NT2/D1 (cell line): ENCODE results near the gene VPS8.

ENCODE experiments used
- DNase-seq: peaks from one replicate; pipeline ENCODE4 v3.0.0-alpha.2; 2011; ENCODE audit warnings: low read depth, low spot score
- H3K27me3 ChIP-seq: 2 replicates; pipeline ENCODE4 v1.6.0; 2011; ENCODE audit warnings: mild to moderate bottlenecking; ENCODE audit not compliant: insufficient read length, insufficient read depth
- H3K36me3 ChIP-seq: 2 replicates; pipeline ENCODE4 v1.6.1; 2011; ENCODE audit warnings: mild to moderate bottlenecking, low read length, mixed read lengths; ENCODE audit not compliant: insufficient read depth, insufficient read length
- H3K4me1 ChIP-seq: 2 replicates; pipeline ENCODE4 v1.5.1; 2011; ENCODE audit not compliant: insufficient read depth, insufficient read length
- H3K4me3 ChIP-seq: 2 replicates; pipeline ENCODE4 v1.5.1; 2011; ENCODE audit warnings: low read depth; ENCODE audit not compliant: insufficient read length
- H3K9ac ChIP-seq: 2 replicates; pipeline ENCODE4 v1.6.0; 2011; ENCODE audit warnings: low read depth; ENCODE audit not compliant: insufficient read length
- H3K9me3 ChIP-seq: 2 replicates; pipeline ENCODE4 v1.5.1; 2011; ENCODE audit warnings: mild to moderate bottlenecking, low read length; ENCODE audit not compliant: insufficient read depth
- SUZ12 ChIP-seq: IDR thresholded peaks from 2 replicates; pipeline ENCODE4 v1.6.1; 2011; ENCODE audit not compliant: insufficient read length, insufficient read depth; ENCODE audit errors: extremely low read depth
- YY1 ChIP-seq: IDR thresholded peaks from 2 replicates; pipeline ENCODE4 v1.6.1; 2011; ENCODE audit not compliant: insufficient read length, insufficient read depth
- ZNF274 ChIP-seq: IDR thresholded peaks from 2 replicates; pipeline ENCODE4 v1.6.1; 2011; ENCODE audit warnings: mild to moderate bottlenecking, low read depth, low read length

Gene VPS8

GRCh38 chr3:184908859-184909258, 96.9 kb downstream of the VPS8 start:
- no peak overlapping the region for H3K4me3 ChIP-seq
- peaks cover 17% of the 10 kb centered on the region for H3K4me1 ChIP-seq
- H3K9ac ChIP-seq: no peak overlapping the region
- TF ChIP-seq SUZ12: no peak
- TF ChIP-seq YY1: no peak
- no peak for TF ChIP-seq ZNF274
- H3K9me3 ChIP-seq: peaks cover 22% of the 10 kb centered on the region
- no peak for DNase-seq
- H3K36me3 ChIP-seq: peaks cover 2% of the 10 kb centered on the region
- H3K27me3 ChIP-seq: no peaks in the 10 kb centered on the region

DNA sequence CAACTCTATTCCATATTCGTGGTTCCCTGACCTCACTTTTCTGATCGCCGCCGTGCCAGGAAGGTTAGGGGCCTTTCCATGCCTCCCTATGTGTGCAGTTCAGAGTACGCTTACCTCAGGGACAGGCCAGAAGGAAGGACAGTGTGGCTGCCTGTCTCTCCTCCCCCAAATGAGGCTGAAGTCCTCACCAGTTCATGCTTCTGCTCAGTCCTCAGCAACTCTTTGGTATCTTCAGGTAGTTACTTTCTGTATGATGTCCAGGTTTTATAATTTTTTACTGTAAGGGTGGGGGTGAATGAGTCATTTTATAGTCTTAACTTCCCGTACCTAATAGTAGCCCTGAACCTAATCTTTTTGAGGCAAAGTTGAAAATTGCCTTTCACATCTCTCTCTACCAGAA, 98.7 kb downstream of the VPS8 start:
- H3K4me3 ChIP-seq: no peak overlapping the region
- H3K9me3 ChIP-seq: peaks cover 4% of the 10 kb centered on the region
- H3K9ac ChIP-seq: no peak overlapping the region
- DNase-seq: no peak
- TF ChIP-seq SUZ12 (no peak), ZNF274 (no peak), YY1 (no peak)
- H3K4me1 ChIP-seq: peaks cover 17% of the 10 kb centered on the region
- peaks cover 3% of the 10 kb centered on the region for H3K36me3 ChIP-seq
- no peaks in the 10 kb centered on the region for H3K27me3 ChIP-seq

- Histone ChIP-seq H3K27me3 (no peaks in the 10 kb centered on the region), H3K36me3 (peaks cover 6% of the 10 kb centered on the region), H3K9me3 (no peaks in the 10 kb centered on the region; the same call in 1 of the 2 replicates), H3K4me1 (peaks cover 14% of the 10 kb centered on the region), H3K9ac (no peak overlapping the region), H3K4me3 (no peak overlapping the region)
- TF ChIP-seq YY1: no peak
- no peak for TF ChIP-seq SUZ12
- no peak for TF ChIP-seq ZNF274
- DNase-seq: peak; percentile 89
Observed at GRCh38 chr3:184911570-184911969, 99.6 kb downstream of the VPS8 start.

DNA sequence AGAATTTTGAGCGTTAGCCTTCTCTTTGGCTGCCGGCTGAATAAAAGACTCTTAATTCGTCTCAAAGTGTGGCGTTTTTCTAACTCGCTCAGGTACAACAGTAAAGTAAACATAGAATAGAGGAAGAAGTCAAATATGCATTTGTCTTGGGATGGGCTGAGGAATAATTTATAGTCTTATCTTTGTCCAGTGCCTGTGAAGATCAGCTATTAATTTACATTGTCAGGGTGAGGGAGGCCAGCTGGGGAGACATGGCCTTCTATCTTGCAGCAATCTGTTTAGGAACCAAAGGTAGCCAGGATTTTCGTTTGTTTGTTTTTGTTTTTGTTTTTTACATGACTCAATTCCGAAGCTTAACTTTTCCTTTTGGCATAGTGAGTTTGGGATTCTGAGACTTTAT, 100.2 kb downstream of the VPS8 start:
- TF ChIP-seq ZNF274 (no peak), SUZ12 (no peak), YY1 (no peak)
- no peaks in the 10 kb centered on the region; the same call in 1 of the 2 replicates for H3K9me3 ChIP-seq

DNA sequence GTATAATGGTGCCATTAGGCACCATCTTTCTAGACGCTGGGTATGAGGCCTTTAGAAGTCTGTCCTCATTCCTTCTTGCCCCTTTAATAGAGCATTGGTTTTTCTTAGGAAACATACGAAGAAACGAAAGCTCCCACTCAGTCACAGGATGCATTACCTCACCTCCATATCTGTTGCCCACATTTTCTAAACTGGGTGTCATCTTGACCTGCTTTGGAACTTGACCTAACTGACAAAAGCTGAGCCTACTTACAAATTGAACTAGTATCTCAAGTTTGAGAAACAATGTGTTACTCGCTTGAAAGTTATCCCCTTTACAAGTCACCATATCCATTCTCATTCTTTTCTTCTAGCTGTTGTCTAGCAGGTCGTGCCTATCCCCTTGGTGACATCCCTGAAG, 102.7 kb downstream of the VPS8 start:
- Histone ChIP-seq H3K4me3 (no peak overlapping the region), H3K36me3 (peaks cover 6% of the 10 kb centered on the region), H3K9ac (no peak overlapping the region), H3K4me1 (peaks cover 6% of the 10 kb centered on the region), H3K9me3 (no peaks in the 10 kb centered on the region), H3K27me3 (no peaks in the 10 kb centered on the region)
- DNase-seq: no peak
- TF ChIP-seq SUZ12: no peak
- TF ChIP-seq ZNF274: no peak
- TF ChIP-seq YY1: no peak

More for the DNA sequence above, 100.2 kb downstream of the VPS8 start:
- Histone ChIP-seq H3K27me3 (no peaks in the 10 kb centered on the region), H3K4me3 (no peak overlapping the region), H3K4me1 (peaks cover 14% of the 10 kb centered on the region), H3K36me3 (peaks cover 6% of the 10 kb centered on the region), H3K9ac (peak overlapping the region; percentile 39)
- DNase-seq: no peak

DNA sequence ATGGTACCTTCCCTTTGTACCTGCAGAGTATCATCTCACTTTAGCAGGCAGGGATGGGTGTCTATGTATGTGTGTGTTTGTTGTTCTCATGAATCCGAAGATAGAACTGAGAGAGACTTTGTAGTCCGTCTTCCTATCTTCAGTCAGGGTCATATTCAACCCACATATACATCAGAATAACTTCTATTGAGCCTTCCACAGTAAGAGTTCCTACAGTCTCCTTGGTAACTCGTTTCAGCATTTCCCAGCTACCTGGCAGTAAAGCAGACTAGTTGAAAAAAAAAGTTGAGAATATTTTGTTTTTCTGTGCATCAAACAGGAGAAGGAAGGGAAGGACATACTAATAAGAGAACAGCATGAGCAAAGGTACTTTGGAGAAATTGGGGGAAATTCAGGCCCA, 106.8 kb downstream of the VPS8 start:
- Histone ChIP-seq H3K9ac (no peak overlapping the region), H3K4me1 (no peaks in the 10 kb centered on the region), H3K4me3 (no peak overlapping the region), H3K36me3 (peaks cover 17% of the 10 kb centered on the region), H3K27me3 (no peaks in the 10 kb centered on the region), H3K9me3 (no peaks in the 10 kb centered on the region)
- DNase-seq: no peak
- TF ChIP-seq YY1 (no peak), ZNF274 (no peak), SUZ12 (no peak)

DNA sequence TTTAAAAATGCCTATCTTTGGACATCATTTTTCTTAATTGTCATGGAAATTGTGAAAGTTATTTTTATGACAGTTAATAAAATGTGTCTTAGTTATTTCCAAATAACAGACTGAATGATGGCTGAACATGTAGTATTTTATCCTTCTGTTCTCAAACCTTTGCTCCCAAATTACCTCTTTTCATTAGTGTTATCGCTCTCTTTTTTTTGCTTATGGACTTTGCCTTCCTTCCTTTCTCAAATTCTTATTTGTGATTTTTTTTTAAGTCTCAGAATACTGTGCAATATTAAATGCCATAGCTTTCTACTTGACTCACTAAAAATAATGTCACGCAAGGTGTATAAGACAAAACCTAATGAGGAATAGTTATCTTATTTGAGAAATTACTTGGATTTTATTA, 107.7 kb downstream of the VPS8 start:
- DNase-seq: no peak
- H3K27me3 ChIP-seq: no peaks in the 10 kb centered on the region
- H3K4me3 ChIP-seq: no peak overlapping the region
- no peak overlapping the region for H3K9ac ChIP-seq
- H3K36me3 ChIP-seq: peaks cover 17% of the 10 kb centered on the region
- no peaks in the 10 kb centered on the region for H3K4me1 ChIP-seq
- TF ChIP-seq ZNF274: no peak
- TF ChIP-seq YY1: no peak
- TF ChIP-seq SUZ12: no peak
- no peaks in the 10 kb centered on the region for H3K9me3 ChIP-seq

- no peak overlapping the region for H3K4me3 ChIP-seq
- DNase-seq: no peak
- no peak overlapping the region for H3K9ac ChIP-seq
- no peaks in the 10 kb centered on the region for H3K27me3 ChIP-seq
- TF ChIP-seq YY1 (no peak), ZNF274 (no peak), SUZ12 (no peak)
- peaks cover 14% of the 10 kb centered on the region for H3K36me3 ChIP-seq
- H3K4me1 ChIP-seq: no peaks in the 10 kb centered on the region
- H3K9me3 ChIP-seq: no peaks in the 10 kb centered on the region
Observed at GRCh38 chr3:184924547-184924946, 112.6 kb downstream of the VPS8 start.
